Epithelial cell of esophagus (primary cell): ENCODE measurements around the gene GLI2.

Source experiments
- DNase-seq: peaks from one replicate; pipeline ENCODE4 v3.0.0; 2010; ENCODE audit warnings: low read depth
- H3K4me3 ChIP-seq: 2 replicates; pipeline ENCODE4 v1.5.1; 2011; ENCODE audit warnings: mild to moderate bottlenecking, low read length, control low read depth
- TF ChIP-seq, protein P1 (sequence below): IDR thresholded peaks from 2 replicates; pipeline ENCODE4 v1.5.1; 2011; ENCODE audit warnings: low read depth, mild to moderate bottlenecking, low read length, control low read depth, inconsistent platforms; ENCODE audit not compliant: insufficient read depth; ENCODE audit errors: missing control alignments

Gene GLI2

GRCh38 chr2:120769787-120770120, 34.1 kb downstream of the GLI2 start:
- no peak overlapping the region for H3K4me3 ChIP-seq
- TF ChIP-seq, protein P1, sequence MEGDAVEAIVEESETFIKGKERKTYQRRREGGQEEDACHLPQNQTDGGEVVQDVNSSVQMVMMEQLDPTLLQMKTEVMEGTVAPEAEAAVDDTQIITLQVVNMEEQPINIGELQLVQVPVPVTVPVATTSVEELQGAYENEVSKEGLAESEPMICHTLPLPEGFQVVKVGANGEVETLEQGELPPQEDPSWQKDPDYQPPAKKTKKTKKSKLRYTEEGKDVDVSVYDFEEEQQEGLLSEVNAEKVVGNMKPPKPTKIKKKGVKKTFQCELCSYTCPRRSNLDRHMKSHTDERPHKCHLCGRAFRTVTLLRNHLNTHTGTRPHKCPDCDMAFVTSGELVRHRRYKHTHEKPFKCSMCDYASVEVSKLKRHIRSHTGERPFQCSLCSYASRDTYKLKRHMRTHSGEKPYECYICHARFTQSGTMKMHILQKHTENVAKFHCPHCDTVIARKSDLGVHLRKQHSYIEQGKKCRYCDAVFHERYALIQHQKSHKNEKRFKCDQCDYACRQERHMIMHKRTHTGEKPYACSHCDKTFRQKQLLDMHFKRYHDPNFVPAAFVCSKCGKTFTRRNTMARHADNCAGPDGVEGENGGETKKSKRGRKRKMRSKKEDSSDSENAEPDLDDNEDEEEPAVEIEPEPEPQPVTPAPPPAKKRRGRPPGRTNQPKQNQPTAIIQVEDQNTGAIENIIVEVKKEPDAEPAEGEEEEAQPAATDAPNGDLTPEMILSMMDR, result no peak
- DNase-seq, result no peak

DNA sequence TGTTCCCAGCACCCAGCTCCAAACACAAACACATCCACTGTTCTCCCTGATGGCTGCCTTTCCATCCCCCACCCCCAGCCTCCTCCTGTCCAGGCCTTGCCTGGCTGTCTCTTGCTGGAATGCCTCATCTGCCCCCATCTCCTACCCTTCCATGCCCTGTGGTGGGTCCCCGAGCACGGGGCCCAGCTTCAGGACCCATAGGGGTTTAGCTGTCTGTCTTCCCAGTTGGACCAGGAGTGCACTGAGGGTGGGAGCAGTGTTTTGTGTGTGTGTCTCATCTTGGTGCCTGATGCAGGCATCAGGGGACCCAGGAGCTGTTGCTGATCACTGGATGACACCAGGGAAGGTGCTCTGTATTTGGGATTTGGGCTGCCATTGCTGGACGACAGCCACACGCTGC, 34.5 kb downstream of the GLI2 start:
- no peak overlapping the region for H3K4me3 ChIP-seq
- TF ChIP-seq, protein P1, result no peak
- no peak for DNase-seq

DNA sequence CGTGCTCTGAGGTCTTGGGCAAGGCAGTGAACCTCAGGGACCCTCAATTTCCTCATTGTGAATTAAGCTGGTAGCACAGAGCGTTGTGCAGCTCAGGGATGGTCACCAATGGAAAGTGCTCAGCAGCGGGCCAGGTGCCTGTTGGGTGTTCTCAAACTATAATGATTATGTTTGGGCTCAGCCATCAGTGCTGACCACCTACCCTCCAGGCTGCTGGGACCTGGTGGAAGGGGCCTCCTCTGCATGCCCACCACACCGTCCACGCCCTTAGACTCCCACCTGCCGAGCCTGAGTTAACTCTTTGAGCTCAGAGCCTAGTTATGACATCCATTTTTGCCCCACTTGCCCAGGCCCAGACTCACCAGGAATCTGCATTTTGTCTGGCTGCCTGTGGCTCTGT, 35.0 kb downstream of the GLI2 start:
- no peak for DNase-seq
- TF ChIP-seq, protein P1, result no peak
- no peak overlapping the region for H3K4me3 ChIP-seq

DNA sequence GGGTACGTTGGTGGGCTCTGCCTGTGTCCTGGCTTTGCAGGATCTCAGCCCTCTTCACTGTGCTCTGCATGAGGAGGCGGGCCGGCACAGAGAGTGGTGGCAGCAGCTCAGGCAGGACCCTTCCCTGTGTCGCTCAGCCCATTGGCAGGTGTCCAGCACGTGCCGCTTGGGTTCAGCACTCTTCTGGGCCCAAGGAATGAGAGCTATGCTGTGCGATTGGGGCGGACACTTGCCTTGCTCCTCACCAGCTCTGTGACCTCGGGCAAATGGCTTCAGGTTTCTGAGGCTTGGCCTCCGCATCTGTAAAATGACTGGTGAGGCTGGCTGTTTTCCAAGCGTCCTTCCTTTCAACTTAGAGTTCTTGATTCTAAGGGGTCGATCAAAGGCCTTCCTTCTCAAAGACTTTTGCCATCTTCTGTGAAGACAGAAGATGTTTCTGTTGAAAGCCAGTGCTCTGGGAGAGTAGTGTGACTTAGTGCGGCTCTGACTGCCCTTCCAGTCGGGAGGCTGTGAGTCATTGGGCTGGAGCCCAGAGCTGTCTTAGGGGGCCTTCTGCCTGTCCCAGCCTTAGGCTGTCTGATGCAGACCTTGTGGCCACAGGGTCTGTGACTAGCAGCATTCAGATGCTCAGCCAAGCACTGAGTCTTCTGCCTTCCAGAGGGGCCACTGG, 35.6 kb downstream of the GLI2 start:
- TF ChIP-seq, protein P1, result no peak
- H3K4me3 ChIP-seq, result no peak overlapping the region
- DNase-seq, result peak; percentile 37

- no peak overlapping the region for H3K4me3 ChIP-seq
- DNase-seq, result no peak
- TF ChIP-seq, protein P1, result no peak
These were observed 36.1 kb downstream of the GLI2 start for GRCh38 chr2:120771781-120772208.

DNA sequence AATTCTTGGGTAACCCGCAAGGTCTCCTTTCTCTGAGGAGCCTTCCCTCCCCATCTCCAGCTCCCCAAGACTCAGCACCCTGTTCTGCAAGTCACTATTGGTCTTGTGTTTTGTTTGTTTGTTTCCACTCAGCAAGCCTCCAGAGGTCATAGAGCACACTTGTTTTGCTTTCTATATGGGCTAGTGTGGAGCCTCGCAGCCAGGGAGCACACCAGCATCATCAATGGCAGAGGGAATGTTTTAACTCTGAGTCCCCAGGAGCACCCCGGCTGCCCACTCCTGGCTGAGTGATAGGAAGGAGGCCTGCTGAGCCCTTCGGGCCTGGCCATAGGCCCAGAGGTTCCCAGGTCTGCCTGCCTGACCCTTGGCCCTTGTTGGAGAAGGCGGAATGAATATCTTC, 36.6 kb downstream of the GLI2 start:
- H3K4me3 ChIP-seq, result no peak overlapping the region
- DNase-seq, result no peak
- TF ChIP-seq, protein P1, result no peak

- no peak overlapping the region for H3K4me3 ChIP-seq
- DNase-seq, result no peak
- TF ChIP-seq, protein P1, result no peak
These were observed 37.6 kb downstream of the GLI2 start for GRCh38 chr2:120773186-120773800.
